IMR-90 (cell line): ENCODE data around the gene PPP1R27.

Source experiments
- CTCF ChIP-seq: conservative IDR thresholded peaks from 2 replicates; pipeline ENCODE4 v1.5.1; 2012; ENCODE audit warnings: mild to moderate bottlenecking, low read depth, low read length, improper control_type of control experiment
- RCOR1 ChIP-seq: IDR thresholded peaks from 2 replicates; pipeline ENCODE4 v1.6.1; 2012; ENCODE audit warnings: mild to moderate bottlenecking, low read length, improper control_type of control experiment; ENCODE audit not compliant: insufficient replicate concordance
- SMC3 ChIP-seq: fragments of 150-350 bp; IDR thresholded peaks from 2 replicates; pipeline ENCODE4 v1.6.1; 2016; ENCODE audit warnings: low read depth, mild to moderate bottlenecking, antibody characterized with exemption, low read length, moderate library complexity

GRCh38 chr17:81878294-81878693 lies 43.4 kb upstream of the PPP1R27 start:
- no peak for TF ChIP-seq RCOR1
- TF ChIP-seq SMC3 = no peak
- TF ChIP-seq CTCF = no peak
